Measurements from ENCODE around the gene KRTAP22-2.

GRCh38 chr21:30628109-30628508 is 37.9 kb upstream of the KRTAP22-2 start:
- TF ChIP-seq CTCF (conservative IDR thresholded peaks at IDR 0.05) (no peak), ZFX (IDR thresholded peaks at IDR 0.05) (no peak)

Data from C4-2B (cell line).